Endothelial cell of umbilical vein (primary cell): Measurements from ENCODE around the gene LRRC23. TPM values are rescaled to one million over a fixed set of nuclear protein-coding genes. Genes with fewer than 3 reads are reported as not detected.

ENCODE experiments used
- BruUV-seq: library from RNA; stranded (reverse); fragments of 400-500 nt; replicated peaks from 2 replicates; lab custom pipeline; 2021; lab: Mats Ljungman, UMichigan
- CTCF ChIA-PET: fragments of 300-600, 350-600 bp; sonication (Branson Sonifier 250); formaldehyde crosslinking; loops from one replicate; lab custom pipeline; 2021; ENCODE audit warnings: antibody characterized with exemption, inconsistent platforms; lab: Charles Lee
- POLR2A ChIA-PET: fragments of 300-600, 350-600 bp; sonication (Branson Sonifier 250); formaldehyde crosslinking; loops from one replicate; lab custom pipeline; 2021; ENCODE audit warnings: antibody characterized with exemption, inconsistent platforms; lab: Charles Lee
- DNase-seq: peaks from one replicate; pipeline ENCODE4 v3.0.0-alpha.2; 2011; ENCODE audit warnings: low read depth, low spot score
- FAIRE-seq: peaks from 2 replicates; lab custom pipeline; 2011; peaks lifted over from hg19 to GRCh38; lab: Jason Lieb, UNC
- H2AFZ ChIP-seq: 2 replicates; pipeline ENCODE4 v1.6.0; 2012; ENCODE audit warnings: low read depth, low read length, control low read depth, inconsistent platforms
- H3K27ac ChIP-seq: 2 replicates; pipeline ENCODE4 v1.5.1; 2011; ENCODE audit warnings: low read depth, mild to moderate bottlenecking, control low read depth, low read length, moderate library complexity; ENCODE audit not compliant: insufficient read depth
- H3K27me3 ChIP-seq, 2 experiments: 2 replicates each; pipeline versions ENCODE4 v1.6.0 to v1.6.1; 2011; ENCODE audit warnings: low read length in 2 of 2, mixed read lengths in 1 of 2; ENCODE audit not compliant: control insufficient read depth in 2 of 2, insufficient read depth in 2 of 2
- H3K36me3 ChIP-seq, 2 experiments: 2 replicates in 1 of 2; 3 replicates in 1 of 2; pipeline ENCODE4 v1.5.1; 2011; ENCODE audit warnings: low read length in 2 of 2, mild to moderate bottlenecking in 1 of 2, moderate library complexity in 1 of 2; ENCODE audit not compliant: control insufficient read depth in 2 of 2, insufficient read depth in 2 of 2; ENCODE audit errors: extremely low read depth in 1 of 2
- H3K4me1 ChIP-seq: 3 replicates; pipeline ENCODE4 v1.5.1; 2011; ENCODE audit warnings: mild to moderate bottlenecking, low read length; ENCODE audit not compliant: control insufficient read depth, insufficient read depth; ENCODE audit errors: extremely low read depth
- H3K4me2 ChIP-seq: 2 replicates; pipeline ENCODE4 v1.6.1; 2011; ENCODE audit warnings: low read length, control low read depth, mixed read lengths; ENCODE audit not compliant: insufficient read depth
- H3K4me3 ChIP-seq, 3 experiments: fragments of 200-600 bp in 1 of 3; sonication (generic), shearing (Covaris generic) in 1 of 3; replicated peaks in 1 of 3; 2 replicates each; pipeline ENCODE4 v1.5.1; 2011 to 2016; ENCODE audit warnings: control low read depth in 3 of 3, low read length in 3 of 3, mild to moderate bottlenecking in 2 of 3, inconsistent platforms in 1 of 3, low read depth in 1 of 3, moderate library complexity in 1 of 3; ENCODE audit not compliant: insufficient read depth in 1 of 3
- H3K79me2 ChIP-seq: 2 replicates; pipeline ENCODE4 v1.6.0; 2012; ENCODE audit warnings: low read length, inconsistent platforms; ENCODE audit not compliant: control insufficient read depth, insufficient read depth
- H3K9ac ChIP-seq: replicated peaks from 2 replicates; pipeline ENCODE3; 2011; ENCODE audit warnings: low read length, control low read depth; ENCODE audit not compliant: insufficient read depth; ENCODE audit errors: extremely low read depth
- H3K9me1 ChIP-seq: replicated peaks from 3 replicates; pipeline ENCODE4 v1.6.0; 2011; ENCODE audit warnings: mild to moderate bottlenecking, low read length; ENCODE audit not compliant: control insufficient read depth, insufficient read depth; ENCODE audit errors: extremely low read depth
- H3K9me3 ChIP-seq: replicated peaks from 2 replicates; pipeline ENCODE4 v1.5.1; 2012; ENCODE audit warnings: low read length, inconsistent platforms; ENCODE audit not compliant: control insufficient read depth, insufficient read depth
- H4K20me1 ChIP-seq: replicated peaks from 2 replicates; pipeline ENCODE3; 2011; ENCODE audit warnings: mild to moderate bottlenecking, low read length; ENCODE audit not compliant: control insufficient read depth, insufficient read depth; ENCODE audit errors: extremely low read depth
- EZH2 ChIP-seq: IDR thresholded peaks from 2 replicates; pipeline ENCODE4 v1.6.1; 2012; ENCODE audit warnings: borderline replicate concordance, low read depth, mild to moderate bottlenecking, moderate library complexity, low read length, inconsistent platforms; ENCODE audit not compliant: severe bottlenecking
- FOS ChIP-seq: IDR thresholded peaks from 2 replicates; pipeline ENCODE4 v1.6.1; 2011; ENCODE audit warnings: mild to moderate bottlenecking, low read length, moderate library complexity, borderline replicate concordance; ENCODE audit not compliant: insufficient read depth
- GATA2 ChIP-seq: IDR thresholded peaks from 2 replicates; pipeline ENCODE4 v1.7.0; 2011; ENCODE audit warnings: low read depth, mild to moderate bottlenecking, moderate library complexity, mixed read lengths, low read length; ENCODE audit not compliant: insufficient read length, insufficient read depth
- JUN ChIP-seq: IDR thresholded peaks from 2 replicates; pipeline ENCODE4 v1.6.1; 2011; ENCODE audit warnings: borderline replicate concordance, low read depth; ENCODE audit not compliant: insufficient read length, insufficient read depth
- MAX ChIP-seq: IDR thresholded peaks from 2 replicates; pipeline ENCODE4 v1.6.1; 2011; ENCODE audit not compliant: insufficient read depth, insufficient read length
- POLR2A ChIP-seq: IDR thresholded peaks from 2 replicates; pipeline ENCODE4 v1.6.1; 2012; ENCODE audit warnings: low read depth, mild to moderate bottlenecking, control low read depth, low read length
- POLR2AphosphoS5 ChIP-seq: IDR thresholded peaks from 2 replicates; pipeline ENCODE4 v1.6.1; 2012; ENCODE audit warnings: low read depth, mild to moderate bottlenecking, control low read depth, low read length, moderate library complexity; ENCODE audit not compliant: insufficient read depth
- dilution Hi-C: fragments of 300-500 bp; cut with MboI; formaldehyde crosslinking; loops from one replicate; pipeline ENCODE4 v1.15.0; 2019; ENCODE audit warnings: low sequenced_read_pairs; ENCODE audit not compliant: extremely low pct_ligation_motif_present
- intact Hi-C: fragments of 100-400 bp; cut with micrococcal nuclease; formaldehyde crosslinking; loops from one replicate; pipeline ENCODE4 v1.10.0; 2022
- polyA plus RNA-seq, 4 experiments: library from polyadenylated mRNA; depleted of rRNA in 3 of 4; stranded (reverse) in 3 of 4; unstranded in 1 of 4; fragments of >200 nt; gene quantifications; 2 replicates each; pipeline versions ENCODE4 v1.2.1 to v1.2.3, GENCODE V29; 2011 to 2012; ENCODE audit warnings: missing spikeins in 1 of 4
- total RNA-seq: library from RNA; stranded (reverse); gene quantifications from 2 replicates; pipeline ENCODE4 v1.2.3, GENCODE V29; 2021
- TF ChIP-seq, protein P1 (sequence below), 2 donors: IDR thresholded peaks; 1 replicate in 1 of 2; 2 replicates in 1 of 2; pipeline ENCODE4 v1.5.1; 2011; ENCODE audit warnings: low read length in 2 of 2, mild to moderate bottlenecking in 2 of 2, moderate library complexity in 2 of 2, control low read depth in 1 of 2, inconsistent platforms in 1 of 2, low read depth in 1 of 2; ENCODE audit not compliant: insufficient read depth in 1 of 2; ENCODE audit errors: extremely low read depth in 1 of 2

Gene LRRC23
- total and polyA plus RNA-seq, 2 donors (not counting 3 experiments of a cell fraction or from before 2014, with no cell fraction given): 3.1 to 3.5 TPM

DNA sequence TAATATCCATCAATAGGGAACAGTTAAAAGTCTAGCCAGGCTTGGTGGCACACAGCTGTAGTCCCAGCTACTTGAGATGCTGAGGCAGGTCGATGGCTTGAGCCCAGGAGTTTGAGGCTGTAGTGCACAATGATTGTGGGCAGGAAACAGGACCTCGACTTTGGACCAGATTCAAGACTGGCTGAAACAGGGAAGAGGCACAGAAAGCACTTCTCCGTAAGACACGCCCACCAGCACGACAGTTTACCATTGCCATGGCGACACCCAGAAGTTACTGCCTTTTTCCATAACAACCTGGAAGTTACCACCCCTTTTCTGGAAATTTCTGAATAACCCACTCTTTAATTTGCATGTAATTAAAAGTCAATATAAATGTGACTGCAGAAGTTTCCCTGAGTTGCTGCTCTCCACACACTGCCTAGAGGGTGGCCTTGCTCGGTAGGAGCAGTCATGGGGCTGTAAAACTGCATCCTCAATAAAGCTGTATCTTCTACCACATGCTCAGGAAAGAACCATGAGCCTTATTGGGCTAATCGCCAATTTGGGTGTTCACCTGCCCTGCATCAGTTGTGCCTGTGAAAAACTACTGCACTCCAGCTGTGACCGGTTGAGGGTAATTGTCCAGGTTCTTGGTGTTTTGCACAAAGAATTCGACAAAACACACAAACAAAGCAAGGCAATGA, 4.6 kb upstream of the LRRC23 start:
- Histone ChIP-seq H2AFZ (no peak overlapping the region), H3K9me3 (no peaks in the 10 kb centered on the region), H3K4me3 (no peak overlapping the region), H3K79me2 (no peaks in the 10 kb centered on the region), H3K9me1 (no peaks in the 10 kb centered on the region), H3K4me1 (peaks cover 5% of the 10 kb centered on the region), H3K9ac (no peak overlapping the region), H3K36me3 (no peaks in the 10 kb centered on the region), H3K27ac (no peak overlapping the region), H4K20me1 (no peaks in the 10 kb centered on the region), H3K4me2 (no peak overlapping the region), H3K27me3 (no peaks in the 10 kb centered on the region)
- BruUV-seq: no TSS peak
- ChIA-PET POLR2A (no interaction called here), CTCF (interaction anchor here (1.1 to 2.6 kb wide), 4 partner anchors 9 to 31 kb away, joined by 4 to 8 read pairs (median 6); partner anchors contain the start of gene SPSB2)
- intact Hi-C loops: no loop called here
- dilution Hi-C loops: no loop called here
- FAIRE-seq (peak; percentile 89), DNase-seq (peak; percentile 78)
- TF ChIP-seq POLR2A (no peak), MAX (no peak)

DNA sequence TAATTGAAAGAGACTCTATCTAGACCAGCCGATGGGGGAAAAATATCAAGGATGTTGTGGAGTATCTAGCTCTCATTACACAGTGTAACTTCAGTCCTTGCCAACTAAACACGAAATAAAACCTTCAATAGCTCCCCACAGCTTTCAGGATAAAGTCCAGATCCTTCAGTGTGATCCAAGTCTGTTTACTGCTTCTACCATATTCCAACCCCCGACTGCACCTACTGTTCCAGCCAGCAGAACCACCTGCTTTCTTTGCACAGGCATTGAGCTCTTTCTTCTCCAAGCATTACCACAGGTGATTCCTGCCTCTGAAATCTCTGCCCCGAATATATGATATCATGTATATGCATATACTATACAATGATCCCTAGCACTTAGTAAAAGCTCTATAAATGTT, 2.2 kb upstream of the LRRC23 start:
- Histone ChIP-seq H3K27ac (no peak overlapping the region), H3K4me3 (no peak overlapping the region), H3K27me3 (no peaks in the 10 kb centered on the region), H3K4me2 (no peak overlapping the region), H3K36me3 (no peaks in the 10 kb centered on the region), H3K4me1 (peaks cover 7% of the 10 kb centered on the region), H3K9ac (no peak overlapping the region), H2AFZ (no peak overlapping the region), H3K79me2 (no peaks in the 10 kb centered on the region), H3K9me3 (no peaks in the 10 kb centered on the region), H4K20me1 (no peaks in the 10 kb centered on the region), H3K9me1 (no peaks in the 10 kb centered on the region)
- no peak for TF ChIP-seq JUN
- no peak for TF ChIP-seq POLR2AphosphoS5
- TF ChIP-seq EZH2: no peak
- no peak for TF ChIP-seq GATA2
- no peak for TF ChIP-seq FOS
- no peak for TF ChIP-seq POLR2A
- TF ChIP-seq, protein P1, sequence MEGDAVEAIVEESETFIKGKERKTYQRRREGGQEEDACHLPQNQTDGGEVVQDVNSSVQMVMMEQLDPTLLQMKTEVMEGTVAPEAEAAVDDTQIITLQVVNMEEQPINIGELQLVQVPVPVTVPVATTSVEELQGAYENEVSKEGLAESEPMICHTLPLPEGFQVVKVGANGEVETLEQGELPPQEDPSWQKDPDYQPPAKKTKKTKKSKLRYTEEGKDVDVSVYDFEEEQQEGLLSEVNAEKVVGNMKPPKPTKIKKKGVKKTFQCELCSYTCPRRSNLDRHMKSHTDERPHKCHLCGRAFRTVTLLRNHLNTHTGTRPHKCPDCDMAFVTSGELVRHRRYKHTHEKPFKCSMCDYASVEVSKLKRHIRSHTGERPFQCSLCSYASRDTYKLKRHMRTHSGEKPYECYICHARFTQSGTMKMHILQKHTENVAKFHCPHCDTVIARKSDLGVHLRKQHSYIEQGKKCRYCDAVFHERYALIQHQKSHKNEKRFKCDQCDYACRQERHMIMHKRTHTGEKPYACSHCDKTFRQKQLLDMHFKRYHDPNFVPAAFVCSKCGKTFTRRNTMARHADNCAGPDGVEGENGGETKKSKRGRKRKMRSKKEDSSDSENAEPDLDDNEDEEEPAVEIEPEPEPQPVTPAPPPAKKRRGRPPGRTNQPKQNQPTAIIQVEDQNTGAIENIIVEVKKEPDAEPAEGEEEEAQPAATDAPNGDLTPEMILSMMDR (IDR thresholded peaks at IDR 0.05; ENCODE audit: extremely low read depth in 1 of 2, insufficient read depth in 1 of 2, low read depth in 1 of 2, low read length in 2 of 2): no peak
- CTCF ChIA-PET: interaction anchor here (1.0 to 2.0 kb wide), 4 partner anchors 11 to 33 kb away, joined by 3 to 7 read pairs (median 6); partner anchors contain the start of gene SPSB2
- BruUV-seq: no TSS peak
- DNase-seq: no peak
- POLR2A ChIA-PET: interaction anchor here (1.1 kb wide), 1 partner anchor 41 kb away, joined by 3 read pairs; the partner anchor contains the start of genes C12orf57 and RNU7-1
- dilution Hi-C loops: no loop called here
- intact Hi-C loops: no loop called here
- no peak for FAIRE-seq
